Hematopoietic multipotent progenitor cell treated with erythropoietin and hydrocortisone succinate and interleukin-3 and kit ligand, for 4 days (in vitro differentiated cells): ENCODE results near the gene YBEY.

Experiments used
- DNase-seq: peaks from one replicate; pipeline ENCODE4 v3.0.0-alpha.2; 2015

YBEY gene

DNA sequence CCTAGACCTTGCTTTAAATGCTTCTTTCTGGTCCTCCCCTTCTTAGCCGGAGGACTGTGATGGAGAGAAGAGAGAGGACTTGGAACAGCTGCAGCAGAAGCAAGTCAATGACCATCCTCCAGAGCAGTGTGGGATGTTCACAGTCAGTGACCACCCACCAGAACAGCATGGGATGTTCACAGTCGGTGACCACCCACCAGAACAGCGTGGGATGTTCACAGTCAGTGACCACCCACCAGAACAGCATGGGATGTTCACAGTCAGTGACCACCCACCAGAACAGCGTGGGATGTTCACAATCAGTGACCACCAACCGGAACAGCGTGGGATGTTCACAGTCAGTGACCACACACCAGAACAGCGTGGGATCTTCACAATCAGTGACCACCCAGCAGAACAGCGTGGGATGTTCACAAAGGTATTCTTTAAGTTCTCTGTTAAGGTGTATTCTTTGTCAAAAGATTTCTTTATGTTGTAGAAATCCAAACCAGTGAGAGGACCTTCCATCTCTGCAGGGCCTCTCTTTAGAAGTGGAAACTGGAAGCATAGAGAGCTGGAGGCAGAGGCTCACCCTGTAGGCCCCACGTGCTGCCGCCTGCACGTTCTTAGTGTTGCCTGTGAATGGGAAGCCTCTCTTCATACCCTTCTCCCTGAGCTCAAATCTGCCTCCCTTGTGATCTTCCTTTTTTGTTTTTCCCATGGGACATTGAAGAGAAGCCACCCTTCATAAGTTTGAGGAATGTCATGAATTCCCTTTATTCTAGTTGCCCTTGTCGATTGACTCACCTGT, 48.4 kb downstream of the YBEY start:
- DNase-seq, result no peak

GRCh38 chr21:46336603-46337002, 50.5 kb downstream of the YBEY start:
- DNase-seq, result no peak

DNA sequence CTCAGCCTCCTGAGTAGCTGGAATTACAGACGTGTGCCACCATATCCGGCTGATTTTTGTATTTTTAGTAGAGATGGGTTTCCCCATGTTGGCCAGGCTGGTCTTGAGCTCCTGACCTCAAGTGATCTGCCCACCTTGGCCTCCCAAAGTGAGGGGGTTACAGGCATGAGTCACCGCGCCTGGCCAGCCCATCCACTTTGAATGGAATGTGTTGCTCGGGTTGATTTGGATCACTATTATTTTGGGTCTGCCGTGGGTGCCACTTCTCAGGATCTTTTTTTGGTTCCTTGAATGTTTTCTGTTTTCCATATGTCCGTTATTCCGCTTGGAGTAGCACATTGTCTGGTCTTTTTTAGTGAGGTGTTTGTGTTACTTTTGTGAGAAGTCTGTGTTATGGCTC, 54.9 kb downstream of the YBEY start:
- no peak for DNase-seq

DNA sequence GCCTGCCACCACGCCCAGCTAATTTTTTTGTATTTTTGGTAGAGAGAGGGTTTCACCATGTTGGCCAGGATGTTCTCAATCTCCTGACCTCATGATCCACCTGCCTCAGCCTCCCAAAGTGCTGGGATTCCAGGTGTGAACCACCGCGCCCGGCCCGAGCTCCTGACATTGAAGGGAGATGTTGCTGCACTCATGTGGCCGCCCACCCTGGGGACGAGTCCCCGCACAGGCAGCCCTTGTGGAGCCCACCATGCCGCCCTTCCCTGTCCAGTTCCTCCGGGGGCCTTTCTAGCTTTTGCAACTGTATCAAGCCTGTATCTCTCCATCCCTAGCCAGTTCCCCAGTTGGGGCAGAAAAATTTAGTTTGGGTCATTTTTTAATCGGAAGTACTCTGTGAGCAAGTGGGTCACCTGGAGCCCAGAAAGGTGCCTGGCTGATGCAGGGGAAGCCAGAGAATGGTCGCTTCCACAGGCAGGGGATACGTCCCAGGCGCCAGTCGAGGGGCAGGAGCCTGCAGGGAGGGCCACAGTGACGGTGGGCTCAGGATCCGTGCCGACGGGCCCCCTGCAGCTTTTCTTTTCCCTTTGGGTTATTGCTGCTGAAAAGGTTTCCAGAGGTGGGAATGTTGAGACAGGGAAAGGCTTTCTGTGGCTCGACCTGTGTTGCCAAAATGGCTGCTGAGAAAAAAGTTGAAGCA, 58.2 kb downstream of the YBEY start:
- DNase-seq, result no peak

- DNase-seq, result no peak
Measured at GRCh38 chr21:46345861-46346260, 59.7 kb downstream of the YBEY start.

DNA sequence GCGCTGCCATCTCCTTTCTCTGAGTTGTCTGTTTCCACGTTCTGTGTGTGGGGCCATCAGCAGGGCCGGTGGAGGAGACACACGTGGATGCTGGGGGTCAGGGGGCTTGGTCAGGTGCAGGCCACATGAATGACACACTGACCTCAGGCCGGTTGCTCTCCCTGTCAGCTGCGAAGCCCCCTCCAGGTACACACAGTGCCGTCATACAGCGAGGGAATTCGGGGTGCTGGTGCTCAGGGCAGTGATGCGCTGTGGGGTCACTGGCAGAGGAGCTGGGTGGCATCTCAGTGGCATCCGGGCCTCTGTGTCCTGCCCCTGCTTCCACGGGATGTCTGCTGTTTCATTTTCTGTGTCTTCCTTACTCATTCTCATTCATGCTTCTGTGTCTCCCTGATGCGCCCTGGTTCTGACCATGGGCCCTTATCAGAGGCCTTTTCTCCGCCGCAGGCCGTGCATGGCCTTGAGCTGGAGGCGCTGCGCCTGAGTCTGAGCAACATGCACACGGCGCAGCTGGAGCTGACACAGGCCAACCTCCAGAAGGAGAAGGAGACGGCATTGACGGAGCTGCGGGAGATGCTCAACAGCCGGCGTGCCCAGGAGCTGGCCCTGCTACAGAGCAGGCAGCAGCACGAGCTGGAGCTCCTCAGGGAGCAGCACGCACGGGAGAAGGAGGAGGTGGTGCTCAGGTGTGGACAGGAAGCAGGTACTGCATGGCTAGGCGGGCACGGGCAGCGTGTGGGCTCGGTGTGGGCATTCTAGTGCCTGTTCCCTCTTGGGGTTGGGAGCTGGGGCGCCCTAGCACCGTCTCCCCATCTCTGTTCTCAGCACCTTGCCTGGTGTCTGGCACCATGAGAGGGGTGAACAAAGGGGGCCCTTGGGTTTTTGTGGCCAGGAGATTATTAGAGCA, 60.4 kb downstream of the YBEY start:
- no peak for DNase-seq

DNA sequence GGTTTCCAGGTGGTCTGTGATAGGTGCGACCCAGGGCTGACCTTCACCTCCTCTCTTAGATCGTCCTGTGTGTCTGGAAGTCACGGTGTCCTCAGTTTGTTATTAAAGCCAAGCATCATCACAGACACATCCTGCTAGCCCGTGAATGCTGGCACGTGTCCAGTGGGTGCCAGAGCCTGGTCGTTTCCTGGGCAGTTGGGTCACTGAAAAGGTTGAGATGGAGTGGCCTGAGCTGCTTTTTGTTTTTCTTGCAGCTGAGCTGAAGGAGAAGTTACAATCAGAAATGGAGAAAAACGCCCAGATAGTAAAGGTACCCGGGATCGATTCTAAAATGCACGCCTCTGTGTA, 61.0 kb downstream of the YBEY start:
- no peak for DNase-seq
